GM10248 (cell line): ENCODE data around the gene ZNF223.

Source experiments
- CTCF ChIA-PET: fragments of 300-600 bp; sonication (Branson Sonifier 250); formaldehyde crosslinking; extraction: SDS; loops from one replicate; lab custom pipeline; 2021; ENCODE audit warnings: antibody characterized with exemption; lab: Yijun Ruan, JAX
- POLR2A ChIA-PET: fragments of 350-650 bp; sonication (Branson Sonifier 250); formaldehyde crosslinking; extraction: SDS; loops from one replicate; lab custom pipeline; 2020; ENCODE audit warnings: antibody characterized with exemption; lab: Yijun Ruan, JAX
- DNase-seq: peaks from one replicate; pipeline ENCODE4 v3.0.0; 2012; ENCODE audit errors: extremely low spot score
- CTCF ChIP-seq: IDR thresholded peaks from 2 replicates; pipeline ENCODE4 v1.5.1; 2012; ENCODE audit warnings: mild to moderate bottlenecking, low read depth; ENCODE audit errors: extremely low read depth, missing control alignments, control extremely low read depth

Gene ZNF223

GRCh38 chr19:44010468-44010867, 41.4 kb upstream of the ZNF223 start:
- DNase-seq, result no peak
- TF ChIP-seq CTCF, result no peak
- ChIA-PET CTCF (no interaction called here), POLR2A (no interaction called here)

- ChIA-PET POLR2A (no interaction called here), CTCF (no interaction called here)
- DNase-seq, result no peak
- TF ChIP-seq CTCF, result no peak
Measured at GRCh38 chr19:44019498-44019897, 32.3 kb upstream of the ZNF223 start.

- no peak for TF ChIP-seq CTCF
- ChIA-PET CTCF (no interaction called here), POLR2A (no interaction called here)
- DNase-seq, result no peak
Measured at GRCh38 chr19:44021221-44021620, 30.6 kb upstream of the ZNF223 start.

- no peak for DNase-seq
- no peak for TF ChIP-seq CTCF
- ChIA-PET CTCF (interaction anchor here (1.2 kb wide), 1 partner anchor 48 kb away, joined by 3 read pairs; no protein-coding TSS in a partner anchor), POLR2A (interaction anchor here (0.6 kb wide), 1 partner anchor 90 kb away, joined by 3 read pairs; the partner anchor contains the start of gene ZNF45)
Measured at GRCh38 chr19:44024900-44025216, 27.0 kb upstream of the ZNF223 start.

GRCh38 chr19:44025217-44025936, 26.5 kb upstream of the ZNF223 start, which contains the start of gene ZNF222:
Gene ZNF222, plus strand, starts transcription at chr19:44025379. Its CDS starts 58 bp downstream, at chr19:44025437.
- peak; percentile 82 for DNase-seq
- no peak for TF ChIP-seq CTCF
- ChIA-PET CTCF (interaction anchor here (1.2 kb wide), 1 partner anchor 47 kb away, joined by 3 read pairs; no protein-coding TSS in a partner anchor), POLR2A (interaction anchor here (0.6 kb wide), 1 partner anchor 90 kb away, joined by 3 read pairs; the partner anchor contains the start of gene ZNF45)

GRCh38 chr19:44026622-44027021, 25.2 kb upstream of the ZNF223 start:
- CTCF ChIA-PET, result no interaction called here
- DNase-seq, result no peak
- POLR2A ChIA-PET, result no interaction called here
- no peak for TF ChIP-seq CTCF
